HG02840 (cell line): ENCODE data around the gene ESAM.

Source experiments
- ATAC-seq: cut with Tn5 transposase; IDR thresholded peaks from one replicate; pipeline ENCODE4 v1.9.1; 2021; ENCODE audit warnings: mild to moderate bottlenecking, moderate library complexity, moderate number of reproducible peaks; ENCODE audit not compliant: unreplicated experiment, low FRiP score

The ESAM gene, protein sequence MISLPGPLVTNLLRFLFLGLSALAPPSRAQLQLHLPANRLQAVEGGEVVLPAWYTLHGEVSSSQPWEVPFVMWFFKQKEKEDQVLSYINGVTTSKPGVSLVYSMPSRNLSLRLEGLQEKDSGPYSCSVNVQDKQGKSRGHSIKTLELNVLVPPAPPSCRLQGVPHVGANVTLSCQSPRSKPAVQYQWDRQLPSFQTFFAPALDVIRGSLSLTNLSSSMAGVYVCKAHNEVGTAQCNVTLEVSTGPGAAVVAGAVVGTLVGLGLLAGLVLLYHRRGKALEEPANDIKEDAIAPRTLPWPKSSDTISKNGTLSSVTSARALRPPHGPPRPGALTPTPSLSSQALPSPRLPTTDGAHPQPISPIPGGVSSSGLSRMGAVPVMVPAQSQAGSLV

DNA sequence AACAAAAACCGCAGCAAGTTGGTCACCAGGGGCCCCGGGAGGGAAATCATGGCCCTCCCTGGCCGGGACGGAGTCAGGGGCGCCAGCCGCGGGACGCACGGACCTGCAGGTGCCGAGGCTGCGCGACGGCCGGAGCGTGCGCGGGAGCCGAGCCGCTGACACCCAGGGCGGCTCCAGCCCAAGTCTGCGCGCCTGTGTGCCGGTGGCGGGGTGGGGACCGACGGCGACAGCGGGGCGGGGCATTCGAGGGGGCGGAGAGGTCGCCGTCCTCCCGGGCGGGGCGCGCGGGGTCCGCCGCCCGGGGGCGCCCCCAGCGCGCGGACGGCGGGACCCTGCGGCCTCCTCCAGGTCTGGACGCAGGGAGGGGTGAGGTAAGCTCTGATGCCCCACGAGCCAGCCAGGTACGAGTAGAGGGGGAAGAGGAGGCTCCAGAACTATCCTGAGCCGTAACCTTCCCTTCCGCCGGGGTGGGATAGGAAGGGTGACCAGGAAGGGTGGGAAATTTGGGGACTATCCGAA lies at the start of gene ESAM:
Gene ESAM (minus strand): TSS at position 186 of the 519 bp plus-strand sequence. CDS start 136 bp downstream, at position 50.
- peak; percentile 49 for ATAC-seq

DNA sequence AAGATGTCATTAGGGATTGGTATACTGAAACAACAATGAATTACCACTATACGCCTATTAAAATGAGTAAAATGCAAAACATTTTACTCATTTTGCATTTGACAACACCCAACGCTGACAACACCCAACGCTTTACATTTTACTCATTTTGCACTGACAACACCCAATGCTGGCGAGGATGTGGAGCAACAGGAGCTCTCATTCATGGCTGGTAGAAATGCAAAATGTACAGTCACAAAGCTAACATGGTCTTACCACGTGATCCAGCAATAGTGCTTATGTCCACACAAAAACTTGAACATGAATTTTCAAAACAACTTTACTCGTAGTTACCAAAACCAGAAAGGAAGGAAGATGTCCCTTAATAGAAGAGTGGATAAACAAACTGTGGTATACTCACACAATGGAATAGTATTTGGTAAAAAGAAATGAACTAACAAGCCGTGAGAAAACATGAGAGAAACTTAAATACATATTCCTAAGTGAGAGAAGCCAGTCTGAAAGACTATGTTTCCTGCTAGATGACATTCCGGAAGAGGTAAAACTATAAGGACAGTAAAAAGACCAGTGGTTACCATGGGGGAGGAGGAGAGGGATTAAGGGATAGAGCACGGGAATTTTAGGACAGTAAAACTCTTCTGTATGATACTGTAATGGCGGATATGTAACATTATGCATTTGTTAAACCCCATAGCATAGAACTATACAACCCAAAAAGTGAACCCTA lies 49.5 kb upstream of the ESAM start:
- no peak for ATAC-seq

DNA sequence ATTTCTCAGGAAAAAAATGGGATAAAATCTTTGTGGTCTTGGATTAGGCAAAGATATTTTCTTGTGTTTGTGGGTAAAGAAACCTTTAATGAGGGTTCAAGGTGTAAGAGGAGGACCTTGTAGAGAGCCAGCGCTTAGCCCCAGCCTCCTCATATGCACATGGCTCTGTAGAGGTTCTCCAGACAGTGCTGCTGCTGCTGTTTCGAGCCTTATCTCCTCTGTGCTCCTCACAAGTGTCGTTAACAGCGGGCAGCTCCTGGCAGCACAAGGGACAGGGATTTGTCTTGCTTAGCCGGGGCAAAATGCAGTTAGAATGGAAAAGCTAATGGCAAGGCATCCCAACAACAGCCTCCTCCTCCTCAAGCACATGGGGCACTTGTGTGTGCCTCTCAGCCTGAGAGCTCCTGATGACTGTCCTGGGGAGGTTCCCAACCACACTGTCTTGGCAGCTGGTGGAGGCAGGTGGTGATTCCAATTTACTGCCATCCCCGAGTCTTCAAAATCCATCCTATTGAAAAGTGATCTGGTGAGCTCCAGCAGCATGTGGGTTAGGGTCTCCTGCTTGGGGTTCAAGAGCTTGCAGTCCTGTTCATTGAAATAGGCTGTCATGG lies 45.7 kb upstream of the ESAM start:
- ATAC-seq, result no peak

GRCh38 chr11:124807201-124807600 lies 45.1 kb upstream of the ESAM start:
- ATAC-seq, result no peak

- no peak for ATAC-seq
Observed at GRCh38 chr11:124804884-124805283, 42.8 kb upstream of the ESAM start.

GRCh38 chr11:124801636-124802312 lies 39.7 kb upstream of the ESAM start:
- ATAC-seq, result no peak

DNA sequence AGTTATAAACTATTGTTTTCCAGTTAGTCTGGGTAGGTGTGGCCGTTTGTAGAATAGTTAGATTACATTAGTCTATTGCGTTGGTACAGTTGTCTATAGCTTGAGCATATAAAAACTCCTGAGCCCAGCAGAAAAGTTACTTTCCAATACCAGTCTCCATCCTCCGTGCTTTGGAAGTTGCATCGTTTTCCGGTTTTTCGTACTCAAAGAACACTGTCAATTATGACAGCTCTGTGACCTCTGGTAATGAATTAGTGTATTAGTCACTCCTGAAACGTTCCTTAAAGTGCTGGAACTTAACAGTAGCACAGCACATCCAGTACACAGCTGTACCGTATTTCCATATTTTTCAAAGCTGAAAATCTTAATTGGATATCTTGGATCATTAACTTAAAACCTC lies 38.9 kb upstream of the ESAM start:
- ATAC-seq, result no peak

- ATAC-seq, result peak; percentile 89
Observed at GRCh38 chr11:124800226-124800929, 38.3 kb upstream of the ESAM start, which contains the start of gene MSANTD2. Gene MSANTD2, minus strand, starts transcription at chr11:124800406. Its CDS starts 26 bp downstream, at chr11:124800380.

DNA sequence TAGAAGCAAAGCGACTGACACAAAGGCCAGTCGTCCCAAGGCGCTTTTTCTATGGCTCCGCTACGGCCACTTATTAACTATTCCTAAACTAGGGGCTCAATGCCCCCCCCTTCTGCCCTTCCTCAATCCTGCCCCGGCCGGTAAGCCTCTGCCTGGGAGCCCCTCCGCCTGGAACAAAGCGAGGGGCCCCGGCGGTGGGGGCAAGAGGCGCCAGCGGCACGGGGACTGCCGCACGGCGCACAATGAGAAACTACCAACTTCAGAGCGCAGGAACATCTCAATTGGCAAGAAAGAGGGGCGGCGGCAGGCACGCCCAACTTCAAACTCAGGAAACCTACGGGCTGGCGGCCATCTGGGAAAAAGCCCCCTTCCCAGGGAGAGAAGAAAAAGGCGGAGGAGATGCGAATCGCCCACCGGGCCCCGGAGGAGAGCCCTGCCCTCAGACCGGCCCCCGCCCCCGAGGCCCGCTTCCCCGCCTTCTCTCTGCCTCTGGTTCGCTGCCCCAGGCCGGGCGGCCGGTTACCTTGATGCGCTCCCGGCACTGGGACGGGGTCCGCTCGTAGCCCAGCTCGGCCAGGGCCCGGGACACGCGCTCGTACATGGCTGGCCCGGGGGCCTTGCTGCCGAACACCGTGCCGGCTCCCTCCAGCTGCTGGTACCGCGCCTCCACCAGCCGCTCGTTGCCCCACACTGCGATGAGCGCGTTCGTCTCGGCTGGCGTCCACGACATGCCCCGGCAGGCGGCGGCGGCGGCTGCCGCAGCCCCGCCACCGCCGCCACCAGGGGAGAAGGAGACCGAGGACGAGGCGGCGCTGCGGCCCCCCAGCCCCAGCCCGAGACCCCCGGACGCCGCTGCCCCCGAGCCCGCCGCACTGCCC lies 37.5 kb upstream of the ESAM start:
- ATAC-seq, result peak; percentile 43

DNA sequence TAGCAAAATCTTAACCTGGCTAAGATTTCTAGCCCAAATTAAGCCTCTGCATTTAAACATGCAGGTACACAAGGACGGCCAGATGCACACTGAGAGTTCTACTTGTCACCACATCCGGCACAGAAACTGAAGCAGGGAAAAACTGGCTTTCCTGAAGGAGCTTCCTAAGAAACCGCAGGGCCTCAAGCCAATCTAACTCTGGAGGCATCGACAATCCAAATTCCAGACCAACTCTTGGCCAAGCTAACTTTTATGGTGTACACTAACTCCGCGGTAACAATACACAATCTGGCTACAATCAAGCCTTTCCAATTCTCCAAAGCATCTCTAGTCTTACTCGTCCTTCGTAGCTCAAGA lies 36.9 kb upstream of the ESAM start:
- ATAC-seq, result peak; percentile 1

DNA sequence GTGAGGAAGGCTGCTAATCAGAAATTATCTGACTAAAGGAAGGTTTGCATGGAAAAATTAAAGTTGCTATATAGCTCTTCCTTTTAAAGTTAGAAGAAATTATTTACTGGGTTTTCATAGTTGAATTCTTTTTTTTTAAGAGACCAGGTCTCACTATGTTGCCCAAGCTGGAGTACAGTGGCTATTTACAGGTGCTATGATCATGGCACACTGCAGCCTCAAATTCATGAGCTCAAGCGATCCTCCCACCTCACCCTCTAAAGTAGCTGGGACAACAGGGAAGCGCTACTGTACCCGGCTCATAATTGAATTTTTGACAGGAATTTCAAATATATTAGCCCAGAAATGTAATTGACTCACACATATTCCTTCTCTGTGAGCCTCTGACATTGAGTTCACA lies 34.2 kb upstream of the ESAM start:
- no peak for ATAC-seq

- no peak for ATAC-seq
Observed at GRCh38 chr11:124793466-124794278, 31.6 kb upstream of the ESAM start.

GRCh38 chr11:124791626-124792341 lies 29.7 kb upstream of the ESAM start:
- no peak for ATAC-seq

GRCh38 chr11:124788521-124788920 lies 26.4 kb upstream of the ESAM start:
- ATAC-seq, result no peak

- no peak for ATAC-seq
Observed at GRCh38 chr11:124784051-124784450, 22.0 kb upstream of the ESAM start.

GRCh38 chr11:124783002-124783401 lies 20.9 kb upstream of the ESAM start:
- no peak for ATAC-seq

DNA sequence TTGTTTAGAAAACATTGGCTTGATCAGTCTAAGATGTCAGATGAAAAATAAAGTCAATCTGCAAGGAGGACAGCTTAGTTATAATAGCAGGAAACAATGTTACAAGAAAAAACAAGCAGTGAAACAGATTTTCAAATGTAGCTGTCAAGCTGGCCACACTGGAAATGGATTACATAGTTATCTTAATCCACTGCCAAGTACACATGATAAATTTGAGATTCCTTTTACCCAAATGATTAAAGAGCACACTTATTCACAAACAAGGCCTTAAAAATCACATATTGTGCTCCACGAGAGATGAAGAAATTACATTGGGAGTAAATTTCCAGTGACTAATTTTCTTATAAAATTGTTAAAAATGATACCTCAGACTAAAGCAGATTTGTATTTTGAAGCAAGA lies 17.5 kb upstream of the ESAM start:
- no peak for ATAC-seq

GRCh38 chr11:124778281-124778680 lies 16.2 kb upstream of the ESAM start:
- no peak for ATAC-seq
